Measurements from ENCODE around the gene GMFB.
A peak's percentile ranks its signal among the peaks of the same experiment; 100 is the strongest.

GMFB gene

DNA sequence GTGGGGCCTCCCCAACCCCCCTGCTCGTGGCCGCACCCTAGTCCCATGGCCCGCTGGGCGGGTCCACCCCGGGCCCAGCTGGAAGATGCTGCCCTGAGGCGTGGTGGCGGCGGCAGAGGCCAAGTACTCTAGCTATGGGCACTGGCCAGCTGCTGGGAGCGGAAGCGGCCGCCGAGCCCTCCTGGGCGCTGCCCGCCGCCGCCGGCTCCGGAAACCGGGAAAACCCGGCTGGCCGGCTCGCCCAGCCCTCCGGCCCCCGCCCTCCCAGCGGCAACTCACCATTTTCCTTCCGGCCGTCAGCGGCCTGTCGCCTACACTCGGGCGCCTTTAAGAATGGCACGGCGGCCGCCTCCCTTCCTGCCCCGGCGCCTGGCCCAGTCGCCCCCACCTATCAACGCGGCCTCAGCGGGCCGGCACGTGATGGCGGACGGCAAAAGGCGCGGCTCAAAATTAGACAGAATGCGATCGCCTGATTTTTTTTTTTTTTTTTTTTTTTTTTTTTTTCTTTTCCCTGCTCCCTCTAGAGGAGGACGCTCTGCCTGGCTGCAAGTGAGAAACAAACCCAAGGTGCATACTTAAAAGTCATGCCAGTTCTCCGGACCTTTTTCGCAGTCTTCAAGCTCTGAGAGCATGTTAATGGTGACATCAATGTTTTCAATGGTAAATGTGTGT, at the start of gene GMFB:
TSS of gene GMFB (minus strand) at position 335 of the 672 bp plus-strand sequence. CDS start at position 282, 53 bp downstream.
- peak; percentile 74 to 85 (median 78) for DNase-seq (ENCODE audit: low read depth in 3 of 3)

DNA sequence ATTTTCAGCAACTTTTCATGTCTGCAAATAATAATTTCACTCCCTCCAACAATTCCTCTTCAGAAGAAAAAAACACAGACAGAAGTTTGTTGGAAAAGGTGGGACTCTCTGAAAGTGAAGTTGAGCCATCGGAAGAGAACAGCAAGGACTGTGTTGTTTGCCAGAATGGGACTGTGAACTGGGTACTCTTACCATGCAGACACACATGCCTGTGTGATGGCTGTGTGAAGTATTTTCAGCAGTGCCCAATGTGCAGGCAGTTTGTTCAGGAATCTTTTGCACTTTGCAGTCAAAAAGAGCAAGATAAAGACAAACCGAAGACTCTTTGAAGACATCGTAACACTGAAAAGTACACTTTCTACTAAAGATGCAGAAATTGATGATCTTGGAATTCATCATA, 49.3 kb upstream of the GMFB start:
- DNase-seq (ENCODE audit: low read depth in 3 of 3): no peak

DNA sequence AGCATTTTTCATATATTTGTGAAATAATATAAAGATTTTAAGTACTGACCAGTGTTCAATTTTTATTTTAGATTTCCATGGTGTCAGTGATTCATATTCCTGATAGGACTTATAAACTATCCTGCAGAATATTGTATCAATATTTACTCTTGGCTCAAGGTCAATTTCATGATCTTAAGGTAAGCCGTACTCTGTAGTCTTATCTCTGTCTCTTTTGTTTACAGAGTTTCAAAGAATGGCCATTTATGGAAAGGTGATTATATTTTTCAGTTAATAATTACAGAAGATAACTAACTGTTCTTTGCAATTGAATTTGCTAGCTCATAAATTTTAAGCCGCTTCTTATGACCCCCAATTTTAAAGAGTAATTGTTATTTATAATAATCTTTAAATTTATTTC, 48.9 kb upstream of the GMFB start:
- DNase-seq (ENCODE audit: low read depth in 3 of 3): no peak

DNA sequence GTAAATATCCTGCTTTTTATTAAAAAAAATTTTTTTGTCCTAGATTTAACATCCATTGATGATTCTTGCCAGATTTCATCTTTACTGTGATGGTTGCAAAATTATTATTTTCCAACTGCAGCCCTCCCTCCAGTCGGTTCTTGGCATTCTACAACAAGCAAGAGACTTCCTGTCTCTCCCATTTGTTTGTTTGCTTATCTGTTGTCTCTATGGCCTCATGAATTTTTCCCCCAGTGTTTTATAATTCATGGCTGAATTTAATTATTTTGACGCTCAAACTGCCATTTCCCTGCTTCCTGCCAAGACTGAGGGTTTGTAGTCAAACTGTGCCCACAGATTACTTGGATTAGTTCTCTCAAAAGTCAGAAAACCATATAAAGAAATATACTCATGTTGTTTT, 46.9 kb upstream of the GMFB start:
- no peak for DNase-seq (ENCODE audit: low read depth in 3 of 3)

DNA sequence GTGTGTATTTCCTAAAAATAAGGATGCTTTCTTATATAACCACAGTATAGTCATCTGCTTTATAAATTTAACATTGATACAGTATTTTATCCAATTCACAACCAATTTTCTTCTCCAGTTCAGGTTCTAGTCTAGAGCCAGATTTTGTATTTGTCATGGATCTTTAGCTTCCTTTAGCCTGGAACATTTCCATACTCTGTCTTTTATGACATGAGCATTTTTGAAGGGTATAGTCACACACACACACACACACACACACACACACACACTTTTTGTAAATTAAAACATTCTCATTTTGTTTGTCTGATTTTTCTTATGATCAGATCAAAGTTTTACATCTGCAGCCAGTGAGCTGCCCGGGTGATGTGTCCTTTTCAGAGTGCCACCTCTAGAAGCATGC, 46.3 kb upstream of the GMFB start:
- DNase-seq (ENCODE audit: low read depth in 3 of 3): no peak

DNA sequence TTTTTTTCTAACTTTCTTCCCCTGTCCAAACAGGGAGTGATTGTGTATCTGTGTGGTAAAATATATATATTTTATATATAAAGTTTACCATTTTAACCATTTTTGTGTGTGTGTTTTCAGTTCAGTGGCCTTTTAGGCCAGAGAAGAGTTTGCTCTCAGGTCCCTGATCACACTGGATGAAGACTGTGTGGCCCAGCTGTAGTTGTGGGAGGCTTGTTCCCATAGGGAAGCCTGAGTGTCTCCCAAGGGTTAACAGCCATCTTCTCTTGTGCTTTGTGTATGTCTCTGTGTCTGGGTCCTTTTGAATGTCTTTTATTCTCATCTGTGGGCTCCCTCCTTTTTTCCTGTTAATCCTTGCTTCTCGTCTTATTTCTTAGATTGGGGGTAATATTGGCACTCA, 44.3 kb upstream of the GMFB start:
- DNase-seq (ENCODE audit: low read depth in 3 of 3): no peak

DNA sequence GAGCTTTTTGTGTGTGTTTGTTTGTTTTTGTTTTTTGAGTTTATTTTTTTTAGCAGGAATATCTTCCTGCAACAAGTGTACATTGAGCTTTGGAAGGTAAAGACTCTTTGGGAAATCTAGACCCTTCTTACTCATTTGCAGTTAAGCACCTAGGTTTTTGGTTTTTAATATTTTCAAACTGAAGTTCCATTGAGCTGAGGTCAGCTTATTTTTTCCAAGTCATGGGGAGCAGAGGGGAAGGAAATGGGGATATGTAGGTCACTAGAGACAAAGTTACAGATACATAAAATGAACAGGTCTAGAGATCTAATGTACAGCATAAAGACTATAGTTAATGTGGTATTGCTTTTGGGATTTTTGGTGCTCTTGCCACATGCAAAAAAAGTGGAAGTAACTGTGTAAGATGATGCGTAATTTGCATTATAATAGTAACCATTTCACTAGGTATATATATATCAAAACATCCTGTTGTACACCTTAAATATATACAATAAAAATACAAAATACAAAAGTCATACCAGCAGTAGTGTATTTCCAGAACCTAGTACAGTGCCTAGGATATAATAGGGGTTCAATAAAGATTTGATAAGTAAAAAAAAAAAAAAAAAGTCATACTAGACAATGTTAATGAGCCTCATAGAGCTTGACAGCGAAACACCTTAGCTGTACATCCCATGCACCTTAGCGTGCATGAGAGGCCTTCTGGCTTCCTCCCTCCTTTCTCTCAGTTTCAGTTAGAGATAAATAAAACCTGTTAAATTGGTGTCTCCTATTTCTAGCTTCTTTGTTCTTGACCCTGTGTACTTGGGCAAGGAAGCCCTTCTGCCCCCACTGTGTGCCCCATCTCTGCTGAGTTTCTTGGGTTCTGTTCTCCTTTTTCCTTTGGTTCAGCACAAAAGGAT, 43.6 kb upstream of the GMFB start:
- no peak for DNase-seq (ENCODE audit: low read depth in 3 of 3)

DNA sequence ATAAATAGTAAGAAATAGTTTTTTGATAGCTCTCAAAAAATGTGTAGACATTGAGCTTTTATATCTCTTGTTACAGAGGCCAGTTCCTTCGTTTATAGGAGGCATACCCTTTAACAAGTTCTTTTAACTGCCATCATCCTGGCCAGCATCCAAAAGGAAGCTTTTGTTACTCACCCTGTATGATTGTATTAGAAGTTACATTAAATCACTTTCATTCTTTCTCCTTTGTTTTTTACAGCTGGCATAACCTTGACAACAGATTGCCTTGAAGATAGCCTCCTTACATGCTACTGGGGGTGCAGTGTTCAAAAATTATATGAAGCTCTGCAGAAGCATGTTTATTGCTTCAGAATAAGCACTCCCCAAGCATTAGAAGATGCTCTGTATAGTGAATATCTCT, 41.0 kb upstream of the GMFB start:
- no peak for DNase-seq (ENCODE audit: low read depth in 3 of 3)

DNA sequence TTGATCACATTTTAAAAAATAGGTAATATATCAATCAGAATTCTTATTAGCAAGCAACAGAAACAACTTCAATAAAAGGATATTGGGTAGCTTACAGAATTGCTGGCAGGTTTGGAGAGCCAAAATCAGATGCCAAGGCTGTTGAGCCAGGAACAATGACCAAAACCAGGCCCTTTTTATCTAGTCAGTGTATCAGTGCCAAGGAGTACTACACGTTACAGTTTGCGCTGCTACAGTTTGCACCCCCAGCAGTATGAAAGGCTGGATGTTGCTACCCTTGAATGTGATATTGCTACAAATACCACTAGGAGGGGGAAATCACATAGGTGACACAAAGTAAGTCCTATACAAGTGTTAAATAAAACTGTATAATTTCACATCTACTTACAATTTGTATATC, 40.2 kb upstream of the GMFB start:
- DNase-seq (ENCODE audit: low read depth in 3 of 3): no peak

DNA sequence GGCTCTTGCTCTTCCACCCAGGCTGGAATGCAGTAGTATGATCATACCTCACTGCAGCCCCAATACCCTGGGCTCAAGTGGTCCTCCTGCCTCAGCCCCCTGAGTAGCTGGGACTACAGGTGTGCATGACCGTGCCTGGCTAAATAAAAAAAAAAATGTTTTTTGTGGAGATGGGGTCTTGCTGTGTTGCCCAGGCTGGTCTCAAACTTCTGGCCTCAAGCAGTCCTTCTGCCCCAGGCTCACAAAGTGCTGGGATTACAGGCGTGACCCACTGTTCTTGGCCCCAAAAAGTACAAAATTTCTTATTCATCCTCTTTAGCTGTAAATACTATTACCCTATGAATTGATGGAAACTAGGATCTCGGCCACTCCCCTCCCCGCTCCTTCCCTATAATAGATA, 35.6 kb upstream of the GMFB start:
- DNase-seq (ENCODE audit: low read depth in 3 of 3): no peak

DNA sequence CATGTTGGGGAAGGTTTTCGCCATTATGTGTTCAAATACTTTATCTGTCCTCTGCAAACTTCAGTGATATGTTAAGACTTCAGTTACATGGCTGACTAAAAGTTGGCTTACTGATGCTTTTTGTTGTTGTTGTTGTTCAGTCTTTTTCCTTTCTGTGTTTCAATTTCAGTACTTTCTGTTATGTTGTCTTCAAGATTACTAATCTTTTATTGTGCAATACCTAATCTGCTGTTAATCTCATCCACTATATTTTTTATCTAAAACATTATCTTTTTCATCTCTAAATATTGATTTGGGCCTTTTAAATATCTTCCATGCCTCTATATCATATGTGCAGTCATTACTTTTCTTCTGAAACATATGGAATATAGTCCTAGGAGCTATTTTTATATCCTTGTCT, 27.9 kb upstream of the GMFB start:
- DNase-seq (ENCODE audit: low read depth in 3 of 3): no peak

DNA sequence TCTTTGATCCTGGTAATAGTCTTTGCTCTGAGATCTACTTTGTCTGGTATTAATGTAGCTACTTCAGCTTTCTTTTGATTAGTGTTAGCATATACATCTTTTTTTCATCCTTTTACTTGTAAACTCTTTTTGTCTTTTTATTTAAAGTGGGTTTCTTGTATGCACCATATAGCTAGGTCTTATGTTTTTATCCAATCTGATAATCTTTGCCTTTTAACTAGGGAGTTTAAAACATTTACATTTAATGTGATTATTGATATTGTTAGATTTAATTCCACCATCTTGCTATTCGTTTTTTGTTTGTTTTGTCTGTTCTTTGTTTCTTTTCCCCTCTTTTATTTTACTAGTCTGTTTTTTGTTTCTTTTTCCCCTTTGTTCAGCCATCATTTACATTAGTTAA, 26.9 kb upstream of the GMFB start:
- DNase-seq (ENCODE audit: low read depth in 3 of 3): no peak

DNA sequence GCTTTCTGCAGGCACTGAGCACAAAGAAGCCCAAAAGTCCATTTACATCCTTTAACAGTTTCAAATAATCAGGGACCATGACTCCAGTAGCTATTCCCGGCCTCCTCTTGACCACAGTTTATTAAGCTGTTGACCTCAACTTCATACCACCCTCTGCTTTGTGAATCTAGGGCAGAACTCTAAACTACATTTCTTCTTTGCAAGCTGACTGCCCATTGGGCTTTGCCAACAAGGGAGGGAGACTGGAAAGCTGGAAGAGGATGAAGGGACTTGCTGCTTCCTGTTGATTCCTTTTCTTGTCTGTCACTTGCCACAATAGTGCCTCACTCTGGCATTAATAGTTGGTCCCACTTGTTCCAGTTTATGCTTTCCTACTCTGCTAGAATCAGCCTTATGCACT, 23.6 kb upstream of the GMFB start:
- no peak for DNase-seq (ENCODE audit: low read depth in 3 of 3)

DNA sequence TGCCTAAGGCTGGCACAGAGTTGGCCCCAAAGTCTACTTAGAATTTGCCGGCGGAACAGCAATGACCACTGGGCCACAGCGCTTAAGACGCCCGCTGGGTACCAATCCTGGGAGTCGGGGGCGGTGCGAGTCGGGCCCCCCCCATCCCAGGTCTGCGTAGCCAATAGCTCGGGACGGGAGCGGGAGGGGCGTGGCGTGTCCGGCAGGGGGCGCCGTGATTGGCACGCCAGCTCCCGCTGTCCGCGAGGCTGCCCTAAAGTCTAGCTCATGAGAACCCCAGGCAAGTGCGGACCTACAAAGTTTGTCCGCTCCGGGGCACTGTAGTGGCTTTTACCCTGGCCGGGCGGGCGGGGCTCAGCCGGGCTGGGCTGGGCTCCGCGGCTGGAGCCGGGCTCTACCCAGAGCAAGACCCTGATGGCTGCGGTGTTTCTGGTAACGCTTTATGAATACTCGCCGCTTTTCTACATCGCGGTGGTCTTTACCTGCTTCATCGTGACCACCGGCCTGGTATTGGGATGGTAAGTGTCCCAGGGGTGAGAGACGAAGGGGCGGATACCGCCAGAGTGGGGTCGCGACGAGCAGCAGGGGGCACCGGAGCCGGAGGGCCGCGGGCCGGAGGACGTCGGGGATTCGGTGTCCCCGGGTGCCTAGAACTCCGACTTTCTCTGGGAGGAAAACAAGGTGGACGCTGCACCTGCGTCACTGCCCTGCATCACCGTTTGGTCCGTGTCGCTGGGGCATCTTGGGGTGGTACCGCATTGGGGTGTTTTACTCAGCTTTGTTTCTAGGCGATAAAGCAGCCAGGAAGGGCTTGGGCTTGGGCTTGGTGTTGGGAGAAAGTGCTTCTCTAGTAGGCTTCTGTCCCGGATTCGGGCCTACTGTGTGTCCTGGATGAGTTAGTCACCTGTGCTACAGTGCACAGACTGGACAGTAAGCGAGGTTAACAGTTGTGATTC, 21.0 kb upstream of the GMFB start, which contains the start of gene CGRRF1:
TSS of gene CGRRF1 (plus strand) at position 361 of the 956 bp plus-strand sequence. CDS start at position 415, 54 bp downstream.
- peak; percentile 94 to 98 (median 97) for DNase-seq (ENCODE audit: low read depth in 3 of 3)

DNA sequence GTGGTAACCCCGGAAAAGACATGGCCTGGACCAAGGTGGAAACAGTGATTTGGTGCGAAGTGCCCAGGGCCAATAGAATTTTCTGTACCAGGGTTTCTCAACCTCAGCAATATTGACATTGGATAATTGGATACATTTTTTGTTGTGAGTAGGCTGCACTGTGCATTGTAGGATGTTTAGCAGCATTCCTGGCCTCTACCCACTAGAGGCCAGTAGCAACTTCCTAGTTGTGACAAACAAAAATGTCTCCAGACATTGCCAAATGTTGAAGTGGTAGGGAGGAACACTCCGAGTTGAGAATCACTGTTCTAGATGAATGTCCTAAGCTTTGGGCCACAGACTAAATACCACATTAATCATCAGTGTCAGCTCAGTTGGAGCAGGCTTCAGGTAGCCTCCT, 14.7 kb upstream of the GMFB start:
- DNase-seq (ENCODE audit: low read depth in 3 of 3): no peak

DNA sequence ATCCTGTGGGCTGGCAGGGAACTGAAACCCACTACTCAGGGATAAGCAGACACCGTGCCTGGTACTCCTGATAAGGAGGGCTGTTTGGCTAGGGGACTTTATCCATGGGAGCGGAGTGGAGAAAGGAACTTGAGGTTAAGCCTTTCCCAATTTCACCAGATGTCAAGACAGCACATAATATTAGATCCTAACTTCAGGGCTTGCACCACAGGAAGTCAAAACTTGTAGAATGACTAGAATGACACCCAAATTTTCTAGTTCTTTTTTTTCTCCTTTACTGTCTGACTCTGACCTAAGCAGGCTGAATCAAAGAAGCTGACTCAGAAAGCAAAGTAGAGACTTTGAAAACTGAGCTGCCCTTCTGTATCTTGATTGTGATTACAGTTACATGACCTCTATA, 13.8 kb upstream of the GMFB start:
- no peak for DNase-seq (ENCODE audit: low read depth in 3 of 3)

DNA sequence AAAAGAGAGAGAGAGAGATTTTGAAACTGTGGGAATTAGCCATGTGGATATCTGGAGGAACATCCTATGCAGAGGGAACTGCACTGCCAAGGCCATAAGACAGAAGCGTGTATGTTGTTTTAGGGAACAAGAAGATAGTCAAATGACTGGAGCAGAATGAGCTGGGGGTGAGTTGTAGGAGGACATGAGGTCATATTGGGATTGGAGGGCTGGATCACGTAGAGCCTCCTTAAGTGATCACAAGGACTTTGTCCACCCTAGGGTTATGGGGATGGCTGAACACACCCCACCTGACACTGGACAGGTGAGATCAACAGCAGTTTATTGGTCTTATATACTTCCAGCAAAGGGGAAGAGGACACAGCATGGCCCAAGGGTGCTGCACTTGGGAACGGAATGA, 12.7 kb upstream of the GMFB start:
- no peak for DNase-seq (ENCODE audit: low read depth in 3 of 3)

DNA sequence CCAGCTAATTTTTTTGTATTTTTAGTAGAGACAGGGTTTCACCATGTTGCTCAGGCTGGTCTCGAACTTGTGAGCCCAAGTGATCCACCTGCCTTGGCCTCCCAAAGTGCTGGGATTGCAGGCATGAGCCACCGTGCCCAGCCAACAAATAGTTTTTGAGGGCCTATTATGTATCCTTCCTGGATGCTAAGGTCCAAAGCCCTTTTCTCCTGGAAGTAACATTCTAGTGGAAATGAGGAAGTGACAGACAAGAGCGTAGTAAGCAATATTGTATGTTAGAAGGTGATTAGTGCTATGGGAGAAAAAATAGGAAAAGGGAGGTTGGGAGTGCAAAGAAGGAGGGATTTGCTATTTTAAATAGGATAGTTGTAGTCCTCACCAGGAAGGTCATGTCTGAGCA, 12.0 kb upstream of the GMFB start:
- DNase-seq (ENCODE audit: low read depth in 3 of 3): no peak

DNA sequence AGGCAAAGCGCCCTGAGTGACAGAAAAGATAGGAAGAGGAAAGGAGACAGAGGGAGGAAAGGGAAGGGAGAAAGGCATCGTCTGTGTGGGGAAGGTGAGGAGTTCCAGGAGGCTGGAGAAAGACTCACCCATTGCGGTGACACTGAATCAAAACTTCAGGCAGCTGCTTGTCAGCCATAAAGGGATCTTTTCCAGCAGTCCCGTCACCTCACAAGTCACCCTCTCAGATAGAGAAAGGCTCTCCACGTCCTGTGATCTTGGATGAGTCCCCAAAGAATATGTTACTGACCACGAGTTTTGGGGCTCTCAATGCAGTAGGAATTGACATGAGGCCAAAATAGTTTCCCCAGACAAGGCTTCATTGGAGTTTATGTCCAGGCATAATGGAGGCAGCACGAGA, 9.8 kb upstream of the GMFB start:
- no peak for DNase-seq (ENCODE audit: low read depth in 3 of 3)

DNA sequence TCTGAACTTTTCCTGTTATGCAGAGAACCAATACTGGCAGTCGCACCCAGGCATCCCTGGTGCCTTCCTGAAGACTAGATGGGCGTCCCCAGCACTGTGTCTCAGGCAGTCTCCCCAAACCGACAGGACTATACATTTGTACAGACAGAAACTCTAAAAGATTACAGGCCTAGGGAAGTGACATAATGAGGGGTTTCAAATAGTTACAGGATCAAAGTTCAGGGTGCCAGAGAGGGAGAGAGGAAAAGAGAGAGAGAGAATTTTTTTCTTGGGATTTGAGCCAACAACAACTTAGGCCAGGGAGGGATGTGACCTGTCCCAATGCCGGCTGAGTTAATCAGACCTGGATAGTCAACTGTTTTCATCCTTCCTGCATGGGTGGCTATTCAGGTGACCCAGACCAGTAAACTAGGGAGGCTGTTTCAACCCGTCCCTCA, 9.3 kb upstream of the GMFB start:
- no peak for DNase-seq (ENCODE audit: low read depth in 3 of 3)

DNA sequence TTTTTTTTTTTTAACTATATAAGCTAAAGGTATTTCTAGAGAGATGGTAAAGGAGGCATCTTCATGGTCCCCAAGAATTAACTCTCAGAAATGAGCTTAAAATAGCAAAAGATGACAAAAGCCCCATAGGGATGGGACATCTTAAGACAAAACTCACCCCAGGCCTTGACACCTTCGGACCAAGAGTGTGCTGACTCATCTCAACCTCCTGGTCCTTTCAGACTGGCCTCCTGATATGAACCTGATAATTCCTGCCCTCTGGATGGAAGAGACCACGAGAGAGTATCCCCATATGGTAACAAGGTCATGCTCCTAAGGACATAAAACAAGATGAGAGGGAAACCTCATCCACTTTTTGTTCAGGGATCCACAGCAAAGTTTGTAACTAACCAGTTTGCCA, 8.4 kb upstream of the GMFB start:
- no peak for DNase-seq (ENCODE audit: low read depth in 3 of 3)

DNA sequence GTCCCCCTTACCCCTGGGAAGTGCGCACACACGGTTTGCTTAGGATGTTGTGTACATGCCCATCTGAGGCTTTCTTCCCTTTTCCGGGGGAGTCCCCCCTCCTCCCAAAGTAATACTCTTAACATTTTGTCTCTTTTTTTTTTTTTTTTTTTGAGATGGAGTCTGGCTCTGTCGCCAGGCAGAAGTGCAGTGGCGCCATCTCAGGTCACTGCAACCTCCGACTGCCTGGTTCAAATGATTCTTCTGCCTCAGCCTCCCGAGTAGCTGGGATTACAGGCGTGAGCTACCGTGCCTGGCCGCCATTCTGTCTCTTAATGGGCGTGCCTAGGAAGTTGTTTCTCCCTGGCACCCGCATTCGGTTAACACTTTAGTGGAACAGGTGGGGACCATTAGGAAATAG, 4.5 kb upstream of the GMFB start:
- no peak for DNase-seq (ENCODE audit: low read depth in 3 of 3)

All from stimulated activated CD4-positive, alpha-beta T cell treated with anti-CD3 and anti-CD28 coated beads, TNF-alpha, amount 100 ng/mL, for 48 hours (primary cell).